HL-60 (cell line): ENCODE data around the gene DUS2.

Source experiments
- CTCF ChIP-seq: IDR thresholded peaks from one replicate; pipeline ENCODE4 v1.5.1; 2011; ENCODE audit warnings: low read length, control low read depth, inconsistent platforms; ENCODE audit not compliant: insufficient read depth
- REST ChIP-seq: IDR thresholded peaks from 2 replicates; pipeline ENCODE4 v1.6.1; 2012; ENCODE audit warnings: low read depth; ENCODE audit not compliant: insufficient replicate concordance

DNA sequence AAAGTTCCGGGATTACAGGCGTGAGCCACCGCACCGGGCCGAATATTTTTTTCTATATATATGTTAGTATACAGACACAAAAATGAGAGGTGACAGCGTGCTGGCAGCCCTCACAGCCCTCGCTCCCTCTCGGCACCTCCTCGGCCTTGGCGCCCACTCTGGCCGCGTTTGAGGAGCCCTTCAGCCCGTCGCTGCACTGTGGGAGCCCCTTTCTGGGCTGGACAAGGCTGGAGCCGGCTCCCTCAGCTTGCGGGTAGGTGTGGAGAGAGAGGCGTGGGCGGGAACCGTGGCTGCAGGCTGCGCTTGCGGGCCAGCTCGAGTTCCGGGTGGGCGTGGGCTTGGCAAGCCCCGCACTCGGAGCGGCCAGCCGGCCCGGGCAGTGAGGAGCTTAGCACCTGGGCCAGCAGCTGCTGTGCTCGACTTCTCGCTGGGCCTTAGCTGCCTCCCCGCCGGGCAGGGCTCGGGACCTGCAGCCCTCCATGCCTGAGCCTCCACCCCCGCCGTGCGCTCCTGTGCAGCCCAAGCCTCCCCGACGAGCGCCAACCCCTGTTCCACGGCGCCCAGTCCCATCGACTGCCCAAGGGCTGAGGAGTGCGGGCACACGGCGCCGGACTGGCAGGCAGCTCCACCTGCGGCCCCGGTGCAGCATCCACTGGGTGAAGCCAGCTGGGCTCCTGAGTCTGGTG is 40.9 kb upstream of the DUS2 start:
- no peak for TF ChIP-seq CTCF
- no peak for TF ChIP-seq REST
